ENCODE data around the gene IFITM2.

DNA sequence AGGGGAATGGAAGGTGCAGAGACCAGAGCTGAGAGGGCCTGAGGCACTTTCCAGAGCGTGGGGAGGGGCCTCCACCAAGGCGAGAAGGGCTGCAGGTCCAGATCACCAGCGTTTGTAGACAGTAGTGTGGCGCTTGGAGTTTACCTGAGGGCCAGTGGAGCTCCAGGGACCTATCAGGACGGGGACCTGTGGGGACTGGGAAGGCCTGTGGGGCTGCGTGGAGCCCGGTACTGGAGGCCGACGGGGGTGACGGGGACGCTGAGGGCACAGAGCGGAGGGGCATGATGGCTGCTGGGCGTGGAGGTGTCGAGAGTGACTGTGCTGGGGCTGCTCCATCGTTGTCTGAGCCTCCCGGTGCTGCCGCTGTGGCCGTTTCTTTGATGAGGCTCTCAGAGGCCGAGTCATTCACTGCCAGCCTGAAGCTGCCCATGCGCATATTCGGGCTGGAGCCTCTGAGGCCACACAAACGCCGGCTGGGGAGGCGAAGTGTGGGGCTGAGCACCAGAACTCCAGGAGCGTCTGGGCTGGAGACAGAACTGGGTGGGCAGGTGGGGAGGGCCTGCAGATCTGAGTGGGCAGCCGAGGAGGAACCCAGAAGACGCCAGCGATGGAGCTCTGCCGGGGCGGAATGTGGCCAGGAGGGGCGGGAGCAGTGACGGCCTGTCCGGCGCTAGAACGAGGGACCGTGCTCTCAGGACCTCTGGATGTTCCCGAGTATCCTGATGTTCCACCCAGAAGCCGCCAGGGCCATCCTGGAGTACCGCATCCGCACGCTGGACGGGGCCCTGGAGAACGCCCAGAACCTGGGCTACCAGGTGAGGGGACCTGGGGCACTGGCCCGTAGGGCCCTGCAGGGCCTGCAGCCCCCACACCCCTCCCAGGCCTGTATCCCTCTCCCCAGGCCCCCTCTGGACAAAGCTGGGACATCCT is 16.1 kb upstream of the IFITM2 start:
- TF ChIP-seq POLR2A (IDR thresholded peaks at IDR 0.05) (no peak), POLR2AphosphoS5 (IDR thresholded peaks at IDR 0.05) (no peak)
- TF ChIP-seq, protein P1, sequence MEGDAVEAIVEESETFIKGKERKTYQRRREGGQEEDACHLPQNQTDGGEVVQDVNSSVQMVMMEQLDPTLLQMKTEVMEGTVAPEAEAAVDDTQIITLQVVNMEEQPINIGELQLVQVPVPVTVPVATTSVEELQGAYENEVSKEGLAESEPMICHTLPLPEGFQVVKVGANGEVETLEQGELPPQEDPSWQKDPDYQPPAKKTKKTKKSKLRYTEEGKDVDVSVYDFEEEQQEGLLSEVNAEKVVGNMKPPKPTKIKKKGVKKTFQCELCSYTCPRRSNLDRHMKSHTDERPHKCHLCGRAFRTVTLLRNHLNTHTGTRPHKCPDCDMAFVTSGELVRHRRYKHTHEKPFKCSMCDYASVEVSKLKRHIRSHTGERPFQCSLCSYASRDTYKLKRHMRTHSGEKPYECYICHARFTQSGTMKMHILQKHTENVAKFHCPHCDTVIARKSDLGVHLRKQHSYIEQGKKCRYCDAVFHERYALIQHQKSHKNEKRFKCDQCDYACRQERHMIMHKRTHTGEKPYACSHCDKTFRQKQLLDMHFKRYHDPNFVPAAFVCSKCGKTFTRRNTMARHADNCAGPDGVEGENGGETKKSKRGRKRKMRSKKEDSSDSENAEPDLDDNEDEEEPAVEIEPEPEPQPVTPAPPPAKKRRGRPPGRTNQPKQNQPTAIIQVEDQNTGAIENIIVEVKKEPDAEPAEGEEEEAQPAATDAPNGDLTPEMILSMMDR (IDR thresholded peaks at IDR 0.05): no peak
